GM19467 (cell line): Measurements from ENCODE around the gene RCAN2.

ENCODE experiments used
- ATAC-seq: cut with Tn5 transposase; IDR thresholded peaks from one replicate; pipeline ENCODE4 v1.9.1; 2021; ENCODE audit warnings: mild to moderate bottlenecking, moderate library complexity; ENCODE audit not compliant: unreplicated experiment

RCAN2 gene

DNA sequence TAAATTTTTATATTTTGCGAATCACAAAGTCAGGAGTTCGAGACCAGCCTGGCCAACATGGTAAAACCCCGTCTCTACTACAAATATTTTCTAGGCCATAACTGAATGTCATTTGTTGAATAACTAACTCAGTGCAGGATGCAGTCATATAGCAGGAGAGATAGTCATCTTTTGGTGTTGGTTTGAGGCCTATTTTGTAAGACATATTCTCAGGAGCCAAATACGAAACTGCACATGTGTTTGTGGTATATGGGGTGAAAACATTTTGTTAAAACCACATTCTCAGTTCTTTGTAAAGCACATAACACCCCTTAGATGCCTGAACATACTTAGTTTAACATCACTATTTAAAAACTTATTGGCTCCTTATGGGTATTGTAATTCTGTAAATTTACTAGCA is 315.8 kb downstream of the RCAN2 start:
- ATAC-seq, result peak; percentile 83

DNA sequence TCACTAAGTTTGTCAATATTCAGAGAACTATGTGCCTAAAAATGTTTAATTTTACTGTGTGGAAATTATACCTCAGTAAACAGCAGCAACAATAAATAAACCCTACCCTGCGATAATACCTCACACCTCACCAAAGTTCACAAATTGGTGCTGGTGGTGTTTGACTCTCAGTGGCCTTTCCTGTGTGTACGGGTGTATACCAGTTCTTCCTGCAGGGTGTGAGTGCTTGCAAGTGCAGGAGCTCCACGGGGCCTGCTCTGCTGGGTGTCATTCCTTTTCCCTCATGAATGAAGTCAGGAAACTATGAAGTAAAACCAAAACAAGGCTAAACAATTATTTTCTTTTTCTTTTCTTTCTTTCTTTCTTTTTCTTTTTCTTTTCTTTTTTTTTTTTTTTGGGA is 316.3 kb downstream of the RCAN2 start:
- no peak for ATAC-seq

DNA sequence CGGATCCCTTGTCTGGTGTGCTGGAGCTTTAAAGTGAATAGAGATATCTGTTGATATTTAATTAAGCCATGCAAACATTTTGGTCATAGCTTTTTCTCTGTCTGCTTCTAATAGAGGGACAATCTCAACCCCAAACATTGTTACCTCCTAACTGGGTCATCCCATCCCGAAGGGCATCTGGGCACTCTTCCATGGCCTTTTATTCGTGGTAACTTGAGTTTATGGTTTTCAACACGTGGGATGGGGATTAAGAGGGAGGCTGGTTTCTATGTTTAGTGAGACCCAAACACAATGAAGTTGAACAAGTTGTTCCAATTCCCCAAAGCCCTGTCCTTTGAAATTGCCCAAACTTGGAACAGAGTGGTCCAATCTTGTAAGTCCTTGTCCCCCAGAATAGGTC is 319.1 kb downstream of the RCAN2 start:
- no peak for ATAC-seq
